ENCODE results near the gene TMIGD1.

The TMIGD1 gene

GRCh38 chr17:30291543-30292285 lies 42.1 kb downstream of the TMIGD1 start, which contains the start of gene BLMH:
Gene BLMH, minus strand, starts transcription at chr17:30291944. Its CDS starts 125 bp downstream, at chr17:30291819.
- DNase-seq (ENCODE audit: low spot score), result peak; percentile 69
- peak within 1 kb of the TSS; percentile 37 for H3K27ac ChIP-seq (ENCODE audit: poor library complexity, severe bottlenecking)
- H3K36me3 ChIP-seq (ENCODE audit: low read depth), result peaks cover 39% of the 10 kb centered on the region
- peak; percentile 80 for ATAC-seq (ENCODE audit: low read depth)
- no peaks in the 10 kb centered on the region for H3K9me3 ChIP-seq (ENCODE audit: severe bottlenecking)
- peaks cover 8% of the 10 kb centered on the region for H3K4me1 ChIP-seq (ENCODE audit: insufficient read depth, poor library complexity, severe bottlenecking)
- peak within 1 kb of the TSS; percentile 73 for H3K4me3 ChIP-seq (ENCODE audit: severe bottlenecking)
- no peaks in the 10 kb centered on the region for H3K27me3 ChIP-seq (ENCODE audit: insufficient read depth, poor library complexity, severe bottlenecking)
- TF ChIP-seq, protein P1, sequence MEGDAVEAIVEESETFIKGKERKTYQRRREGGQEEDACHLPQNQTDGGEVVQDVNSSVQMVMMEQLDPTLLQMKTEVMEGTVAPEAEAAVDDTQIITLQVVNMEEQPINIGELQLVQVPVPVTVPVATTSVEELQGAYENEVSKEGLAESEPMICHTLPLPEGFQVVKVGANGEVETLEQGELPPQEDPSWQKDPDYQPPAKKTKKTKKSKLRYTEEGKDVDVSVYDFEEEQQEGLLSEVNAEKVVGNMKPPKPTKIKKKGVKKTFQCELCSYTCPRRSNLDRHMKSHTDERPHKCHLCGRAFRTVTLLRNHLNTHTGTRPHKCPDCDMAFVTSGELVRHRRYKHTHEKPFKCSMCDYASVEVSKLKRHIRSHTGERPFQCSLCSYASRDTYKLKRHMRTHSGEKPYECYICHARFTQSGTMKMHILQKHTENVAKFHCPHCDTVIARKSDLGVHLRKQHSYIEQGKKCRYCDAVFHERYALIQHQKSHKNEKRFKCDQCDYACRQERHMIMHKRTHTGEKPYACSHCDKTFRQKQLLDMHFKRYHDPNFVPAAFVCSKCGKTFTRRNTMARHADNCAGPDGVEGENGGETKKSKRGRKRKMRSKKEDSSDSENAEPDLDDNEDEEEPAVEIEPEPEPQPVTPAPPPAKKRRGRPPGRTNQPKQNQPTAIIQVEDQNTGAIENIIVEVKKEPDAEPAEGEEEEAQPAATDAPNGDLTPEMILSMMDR (IDR thresholded peaks at IDR 0.05; ENCODE audit: poor library complexity, severe bottlenecking), result no peak

DNA sequence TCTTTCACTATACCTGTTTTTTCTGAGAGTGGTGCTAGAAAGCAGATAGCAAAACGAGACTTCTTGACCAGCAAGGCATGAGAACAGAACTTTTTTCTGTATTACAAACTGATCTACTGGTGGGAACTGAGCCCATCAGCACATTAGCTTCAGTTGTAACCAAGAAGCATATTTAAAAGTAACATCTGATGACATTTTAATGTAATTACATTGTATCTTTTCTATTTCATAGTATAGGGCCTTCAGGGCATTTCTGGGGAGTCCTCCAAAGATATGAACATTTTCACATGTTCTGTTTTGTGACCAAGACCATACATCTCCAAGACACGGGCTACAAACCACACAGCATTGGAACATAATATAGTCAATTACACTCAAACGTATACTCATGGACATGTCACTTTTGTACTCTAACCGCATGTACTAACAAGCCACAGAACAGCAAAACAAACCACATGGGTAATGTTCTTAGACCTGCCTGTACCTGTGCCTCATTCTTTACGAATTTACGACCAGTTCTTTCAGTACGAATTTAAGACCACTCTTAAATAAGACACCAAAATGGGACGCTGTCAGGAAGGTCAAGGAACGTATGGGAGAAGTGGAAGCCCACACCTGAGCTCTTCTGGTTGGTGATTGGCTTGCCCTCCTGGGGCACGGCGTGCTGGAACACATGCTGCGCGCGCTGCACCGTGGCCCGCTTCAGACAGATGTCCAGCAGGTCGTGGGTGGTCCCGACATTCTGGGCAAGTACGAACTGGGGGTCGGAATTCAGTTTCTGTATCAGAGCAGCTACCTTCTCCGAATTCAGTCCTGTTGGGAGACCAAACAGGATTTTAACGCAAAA lies 42.9 kb downstream of the TMIGD1 start:
- Histone ChIP-seq H3K9me3 (ENCODE audit: severe bottlenecking) (no peaks in the 10 kb centered on the region), H3K4me3 (ENCODE audit: severe bottlenecking) (peak overlapping the region; percentile 73), H3K27me3 (ENCODE audit: insufficient read depth, poor library complexity, severe bottlenecking) (no peaks in the 10 kb centered on the region), H3K27ac (ENCODE audit: poor library complexity, severe bottlenecking) (peak overlapping the region; percentile 37), H3K4me1 (ENCODE audit: insufficient read depth, poor library complexity, severe bottlenecking) (peaks cover 8% of the 10 kb centered on the region), H3K36me3 (ENCODE audit: low read depth) (peaks cover 47% of the 10 kb centered on the region)
- DNase-seq (ENCODE audit: low spot score), result peak; percentile 58
- TF ChIP-seq, protein P1 (IDR thresholded peaks at IDR 0.05; ENCODE audit: poor library complexity, severe bottlenecking), result no peak
- peak; percentile 82 for ATAC-seq (ENCODE audit: low read depth)

DNA sequence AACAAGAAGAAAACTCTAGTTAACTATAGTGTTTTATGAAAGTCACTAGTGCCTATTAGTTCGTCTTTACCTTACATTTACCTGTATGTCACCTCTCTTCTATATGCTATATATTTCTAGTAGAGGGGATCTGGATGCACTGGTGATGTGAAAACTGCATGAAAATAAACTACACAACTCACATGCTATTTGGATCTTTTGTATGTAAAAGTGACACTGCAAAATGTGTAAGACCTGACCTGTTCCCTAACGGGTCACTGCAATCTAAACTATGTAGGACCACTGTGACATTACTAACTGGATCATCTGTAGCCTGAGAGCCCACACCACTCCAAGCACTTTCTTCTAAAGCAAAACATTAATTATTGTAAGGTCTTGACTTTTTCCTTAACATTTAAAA lies 43.8 kb downstream of the TMIGD1 start:
- H3K9me3 ChIP-seq (ENCODE audit: severe bottlenecking), result no peaks in the 10 kb centered on the region
- H3K4me3 ChIP-seq (ENCODE audit: severe bottlenecking), result no peak overlapping the region
- ATAC-seq (ENCODE audit: low read depth) (no peak), DNase-seq (ENCODE audit: low spot score) (no peak)
- TF ChIP-seq, protein P1 (IDR thresholded peaks at IDR 0.05; ENCODE audit: poor library complexity, severe bottlenecking), result no peak
- no peak overlapping the region for H3K27ac ChIP-seq (ENCODE audit: poor library complexity, severe bottlenecking)
- H3K27me3 ChIP-seq (ENCODE audit: insufficient read depth, poor library complexity, severe bottlenecking), result no peaks in the 10 kb centered on the region
- peaks cover 8% of the 10 kb centered on the region for H3K4me1 ChIP-seq (ENCODE audit: insufficient read depth, poor library complexity, severe bottlenecking)
- peaks cover 55% of the 10 kb centered on the region for H3K36me3 ChIP-seq (ENCODE audit: low read depth)

- TF ChIP-seq, protein P1 (IDR thresholded peaks at IDR 0.05; ENCODE audit: poor library complexity, severe bottlenecking), result no peak
- Histone ChIP-seq H3K4me1 (ENCODE audit: insufficient read depth, poor library complexity, severe bottlenecking) (no peaks in the 10 kb centered on the region), H3K9me3 (ENCODE audit: severe bottlenecking) (no peaks in the 10 kb centered on the region), H3K27me3 (ENCODE audit: insufficient read depth, poor library complexity, severe bottlenecking) (no peaks in the 10 kb centered on the region), H3K4me3 (ENCODE audit: severe bottlenecking) (no peak overlapping the region), H3K27ac (ENCODE audit: poor library complexity, severe bottlenecking) (no peak overlapping the region), H3K36me3 (ENCODE audit: low read depth) (peaks cover 62% of the 10 kb centered on the region)
- DNase-seq (ENCODE audit: low spot score) (no peak), ATAC-seq (ENCODE audit: low read depth) (no peak)
Observed at GRCh38 chr17:30279156-30279555, 54.7 kb downstream of the TMIGD1 start.

Data from RWPE2 (cell line).